ENCODE measurements around the gene PMAIP1. TPM values are rescaled to one million over a fixed set of nuclear protein-coding genes. Genes with fewer than 3 reads are reported as not detected.

PMAIP1 gene
- 10.2 and 10.3 TPM in 2 replicates for polyA plus RNA-seq (2013)

DNA sequence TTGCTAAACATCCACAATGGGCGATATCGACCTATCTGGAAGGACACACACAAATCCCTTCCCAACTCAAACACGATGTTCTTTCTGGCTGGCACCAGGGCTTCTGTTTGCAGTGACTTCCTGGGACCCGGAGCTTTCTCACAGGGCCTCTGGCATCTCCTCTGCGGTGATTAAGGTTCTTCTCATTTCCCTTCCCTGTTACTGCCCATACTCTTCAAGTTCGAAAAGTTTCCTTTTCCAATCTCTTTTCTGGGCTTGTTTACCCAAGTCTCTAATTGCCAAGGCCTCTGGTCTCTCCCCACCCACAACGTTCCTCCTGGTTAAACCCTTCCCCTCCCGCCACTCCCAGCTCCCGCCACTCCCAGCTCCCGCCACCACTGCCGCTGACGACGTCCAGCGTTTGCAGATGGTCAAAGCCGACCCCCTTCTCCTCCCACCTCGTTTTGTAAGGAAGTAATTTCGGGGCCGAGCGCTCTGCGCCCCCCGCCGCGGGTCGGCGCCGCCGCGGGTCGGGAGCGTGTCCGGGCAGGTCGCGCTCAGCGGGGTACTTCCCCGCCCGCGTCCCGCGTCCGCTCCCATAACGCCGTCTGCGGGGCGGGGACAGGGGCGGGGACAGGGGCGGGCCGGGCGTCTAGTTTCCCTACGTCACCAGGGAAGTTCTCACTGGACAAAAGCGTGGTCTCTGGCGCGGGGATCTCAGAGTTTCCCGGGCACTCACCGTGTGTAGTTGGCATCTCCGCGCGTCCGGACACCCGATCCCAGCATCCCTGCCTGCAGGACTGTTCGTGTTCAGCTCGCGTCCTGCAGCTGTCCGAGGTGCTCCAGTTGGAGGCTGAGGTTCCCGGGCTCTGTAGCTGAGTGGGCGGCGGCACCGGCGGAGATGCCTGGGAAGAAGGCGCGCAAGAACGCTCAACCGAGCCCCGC, at the start of gene PMAIP1:
Gene PMAIP1, plus strand, starts transcription at position 699 of the 924 bp plus-strand sequence. Its CDS starts 182 bp downstream, at position 881.
- Histone ChIP-seq H4K12ac (ENCODE audit: low read depth, low read length) (peak within 1 kb of the TSS; percentile 64), H3K79me2 (ENCODE audit: control insufficient read depth, insufficient read depth, low read length, poor library complexity) (no peaks in the 10 kb centered on the region), H3K14ac (ENCODE audit: low read length) (peak within 1 kb of the TSS; percentile 78), H3K9me3 (ENCODE audit: insufficient read depth, low read depth, low read length) (no peaks in the 10 kb centered on the region), H2AK5ac (ENCODE audit: low read length) (no peak within 1 kb of the TSS), H3K36me3 (ENCODE audit: control insufficient read depth in 1 of 2, insufficient read depth in 2 of 2, low read length in 2 of 2) (no peaks in the 10 kb centered on the region), H3K4me2 (ENCODE audit: low read length) (peak within 1 kb of the TSS; percentile 88), H2BK120ac (ENCODE audit: insufficient read depth, low read length, poor library complexity) (peak within 1 kb of the TSS; percentile 61), H4K8ac (ENCODE audit: low read depth, low read length) (peak within 1 kb of the TSS; percentile 78), H3K9ac (ENCODE audit: low read length) (peak within 1 kb of the TSS; percentile 54), H2BK12ac (ENCODE audit: low read length) (peak within 1 kb of the TSS; percentile 76), H3K23ac (ENCODE audit: low read length) (no peak within 1 kb of the TSS), H3K4me3 (ENCODE audit: low read depth, low read length) (peak within 1 kb of the TSS; percentile 81), H3K18ac (ENCODE audit: low read length) (no peak within 1 kb of the TSS), H3K4ac (ENCODE audit: low read depth, low read length) (peak within 1 kb of the TSS; percentile 54), H2AFZ (ENCODE audit: insufficient read depth, low read length, poor library complexity) (peak within 1 kb of the TSS; percentile 53), H2BK5ac (ENCODE audit: low read depth, low read length, poor library complexity) (peak within 1 kb of the TSS; percentile 39), H3K27me3 (ENCODE audit: insufficient read depth, low read length) (peaks cover 3% of the 10 kb centered on the region), H3K79me1 (ENCODE audit: low read length) (peaks cover 5% of the 10 kb centered on the region), H3K27ac (ENCODE audit: low read depth, low read length) (peak within 1 kb of the TSS; percentile 60), H4K91ac (ENCODE audit: low read depth, low read length) (peak within 1 kb of the TSS; percentile 86), H3K4me1 (ENCODE audit: control insufficient read depth in 1 of 2, insufficient read depth in 2 of 2, low read length in 2 of 2) (peaks cover 5 to 8% of the 10 kb centered on the region in 2 experiments)
- DNase-seq, result peak; percentile 80 to 87
- WGBS (ENCODE audit: extremely low coverage, insufficient coverage, insufficient read length), result no CpG with 5 or more reads among the region's 73 CpGs

DNA sequence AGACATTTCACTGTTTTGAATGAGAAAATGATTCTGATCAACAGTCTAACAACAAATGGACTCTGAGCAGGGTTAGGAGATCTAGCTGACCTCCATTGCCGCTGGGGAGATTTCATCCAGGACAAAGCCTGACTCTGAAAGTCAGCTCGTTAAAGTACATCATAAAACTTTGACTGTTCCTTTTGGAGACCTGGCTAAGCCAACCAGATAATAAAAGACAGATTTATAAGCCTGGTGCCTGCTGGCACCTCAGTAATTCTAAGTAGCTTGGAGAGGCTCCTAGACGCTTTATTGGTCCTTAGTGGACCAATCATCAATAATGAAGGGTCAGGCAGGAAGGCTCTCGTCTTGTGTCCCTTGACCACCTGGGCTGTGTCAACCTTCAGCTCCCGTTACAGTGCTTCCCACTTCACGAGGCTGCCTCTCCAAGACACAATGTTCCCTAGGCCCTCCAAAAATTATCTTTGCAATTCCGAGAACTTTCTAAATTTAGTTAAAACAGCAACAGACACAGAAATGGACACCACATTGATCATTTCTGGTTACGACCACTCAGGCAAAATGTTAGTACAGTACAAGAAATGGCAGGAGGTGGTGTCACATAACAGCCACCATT, 47.9 kb upstream of the PMAIP1 start:
- WGBS (ENCODE audit: extremely low coverage, insufficient coverage, insufficient read length), result no CpG with 5 or more reads among the region's 8 CpGs
- no peak overlapping the region for H2BK5ac ChIP-seq (ENCODE audit: low read depth, low read length, poor library complexity)

DNA sequence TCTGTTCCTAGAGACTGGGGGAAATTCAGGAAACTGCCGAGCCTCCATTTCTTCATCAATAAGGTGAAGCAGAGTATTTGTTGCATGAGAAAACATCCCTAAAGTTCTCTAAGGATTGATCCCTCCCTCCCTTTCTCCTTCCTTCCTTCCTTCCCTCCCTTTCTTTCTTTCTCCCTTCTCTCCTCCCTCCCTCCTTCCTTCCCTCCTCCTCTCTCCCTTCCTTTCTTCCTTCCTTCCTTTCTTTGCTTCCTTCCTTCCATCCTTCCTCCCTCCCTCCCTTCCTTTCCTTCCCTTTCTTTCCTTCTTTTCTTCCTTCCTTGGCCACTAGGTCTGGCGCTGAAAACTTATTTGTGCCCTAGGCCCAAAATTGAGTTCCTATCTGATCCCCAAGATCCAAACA, 47.2 kb upstream of the PMAIP1 start:
- peaks cover 3% of the 10 kb centered on the region in 2 experiments for H3K4me1 ChIP-seq (ENCODE audit: control insufficient read depth in 1 of 2, insufficient read depth in 2 of 2, low read length in 2 of 2)
- no peak overlapping the region for H4K8ac ChIP-seq (ENCODE audit: low read depth, low read length)
- no peak overlapping the region for H3K4me3 ChIP-seq (ENCODE audit: low read depth, low read length)
- H2AK5ac ChIP-seq (ENCODE audit: low read length), result no peak overlapping the region
- no peak overlapping the region for H2AFZ ChIP-seq (ENCODE audit: insufficient read depth, low read length, poor library complexity)
- no CpG with 5 or more reads among the region's 2 CpGs for WGBS (ENCODE audit: extremely low coverage, insufficient coverage, insufficient read length)
- H3K18ac ChIP-seq (ENCODE audit: low read length), result no peak overlapping the region
- H4K91ac ChIP-seq (ENCODE audit: low read depth, low read length), result no peak overlapping the region
- H3K9ac ChIP-seq (ENCODE audit: low read length), result no peak overlapping the region
- H3K36me3 ChIP-seq (ENCODE audit: control insufficient read depth in 1 of 2, insufficient read depth in 2 of 2, low read length in 2 of 2), result no peaks in the 10 kb centered on the region
- H3K27me3 ChIP-seq (ENCODE audit: insufficient read depth, low read length), result no peaks in the 10 kb centered on the region
- H3K14ac ChIP-seq (ENCODE audit: low read length), result no peak overlapping the region
- H3K79me2 ChIP-seq (ENCODE audit: control insufficient read depth, insufficient read depth, low read length, poor library complexity), result no peaks in the 10 kb centered on the region
- no peak overlapping the region for H3K4ac ChIP-seq (ENCODE audit: low read depth, low read length)
- H3K9me3 ChIP-seq (ENCODE audit: insufficient read depth, low read depth, low read length), result no peaks in the 10 kb centered on the region
- no peak overlapping the region for H2BK12ac ChIP-seq (ENCODE audit: low read length)
- no peak overlapping the region for H3K27ac ChIP-seq (ENCODE audit: low read depth, low read length)
- no peak overlapping the region for H3K4me2 ChIP-seq (ENCODE audit: low read length)
- no peak overlapping the region for H3K23ac ChIP-seq (ENCODE audit: low read length)
- no peak for DNase-seq
- no peak overlapping the region for H2BK5ac ChIP-seq (ENCODE audit: low read depth, low read length, poor library complexity)
- H2BK120ac ChIP-seq (ENCODE audit: insufficient read depth, low read length, poor library complexity), result no peak overlapping the region
- no peak overlapping the region for H4K12ac ChIP-seq (ENCODE audit: low read depth, low read length)
- peaks cover 4% of the 10 kb centered on the region for H3K79me1 ChIP-seq (ENCODE audit: low read length)

More for the DNA sequence above, 47.9 kb upstream of the PMAIP1 start:
- Histone ChIP-seq H3K9ac (ENCODE audit: low read length) (no peak overlapping the region), H4K12ac (ENCODE audit: low read depth, low read length) (no peak overlapping the region), H3K9me3 (ENCODE audit: insufficient read depth, low read depth, low read length) (no peaks in the 10 kb centered on the region), H2AK5ac (ENCODE audit: low read length) (no peak overlapping the region), H3K27me3 (ENCODE audit: insufficient read depth, low read length) (no peaks in the 10 kb centered on the region), H3K18ac (ENCODE audit: low read length) (no peak overlapping the region), H2AFZ (ENCODE audit: insufficient read depth, low read length, poor library complexity) (no peak overlapping the region), H3K4ac (ENCODE audit: low read depth, low read length) (no peak overlapping the region), H3K79me2 (ENCODE audit: control insufficient read depth, insufficient read depth, low read length, poor library complexity) (no peaks in the 10 kb centered on the region), H3K4me3 (ENCODE audit: low read depth, low read length) (no peak overlapping the region), H4K8ac (ENCODE audit: low read depth, low read length) (no peak overlapping the region), H3K27ac (ENCODE audit: low read depth, low read length) (no peak overlapping the region), H2BK12ac (ENCODE audit: low read length) (no peak overlapping the region), H4K91ac (ENCODE audit: low read depth, low read length) (no peak overlapping the region), H3K23ac (ENCODE audit: low read length) (no peak overlapping the region), H3K36me3 (ENCODE audit: control insufficient read depth in 1 of 2, insufficient read depth in 2 of 2, low read length in 2 of 2) (no peaks in the 10 kb centered on the region), H3K79me1 (ENCODE audit: low read length) (peaks cover 4% of the 10 kb centered on the region), H3K4me1 (ENCODE audit: control insufficient read depth in 1 of 2, insufficient read depth in 2 of 2, low read length in 2 of 2) (peaks cover 3 to 5% of the 10 kb centered on the region in 2 experiments), H3K4me2 (ENCODE audit: low read length) (no peak overlapping the region), H3K14ac (ENCODE audit: low read length) (no peak overlapping the region), H2BK120ac (ENCODE audit: insufficient read depth, low read length, poor library complexity) (no peak overlapping the region)
- no peak for DNase-seq

DNA sequence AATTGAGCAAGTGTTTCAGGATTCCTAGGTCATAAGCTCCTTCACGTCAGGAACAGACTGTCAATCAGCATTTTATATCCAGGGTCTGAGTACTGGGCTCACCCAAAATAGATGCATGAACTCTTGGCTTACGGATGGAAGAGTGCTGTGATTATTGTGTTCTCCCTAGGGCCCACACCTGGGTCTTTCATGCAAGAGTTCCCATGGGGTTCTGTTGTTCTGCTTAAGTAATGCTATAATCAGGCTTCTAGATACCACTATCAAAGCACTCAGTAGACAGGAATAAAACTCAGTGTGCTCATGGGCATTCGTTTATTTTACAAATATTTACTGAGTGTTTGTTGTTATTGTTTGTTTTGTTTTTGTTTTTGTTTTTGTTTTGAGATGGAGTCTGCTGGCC, 46.4 kb upstream of the PMAIP1 start:
- Histone ChIP-seq H3K36me3 (ENCODE audit: control insufficient read depth in 1 of 2, insufficient read depth in 2 of 2, low read length in 2 of 2) (no peaks in the 10 kb centered on the region), H3K79me1 (ENCODE audit: low read length) (no peaks in the 10 kb centered on the region), H2BK12ac (ENCODE audit: low read length) (no peak overlapping the region), H3K27ac (ENCODE audit: low read depth, low read length) (no peak overlapping the region), H3K23ac (ENCODE audit: low read length) (no peak overlapping the region), H3K79me2 (ENCODE audit: control insufficient read depth, insufficient read depth, low read length, poor library complexity) (no peaks in the 10 kb centered on the region), H3K14ac (ENCODE audit: low read length) (no peak overlapping the region), H2AK5ac (ENCODE audit: low read length) (no peak overlapping the region), H3K9ac (ENCODE audit: low read length) (no peak overlapping the region), H3K18ac (ENCODE audit: low read length) (no peak overlapping the region), H3K27me3 (ENCODE audit: insufficient read depth, low read length) (no peaks in the 10 kb centered on the region), H3K4me3 (ENCODE audit: low read depth, low read length) (no peak overlapping the region), H4K12ac (ENCODE audit: low read depth, low read length) (no peak overlapping the region), H3K4me2 (ENCODE audit: low read length) (no peak overlapping the region), H4K8ac (ENCODE audit: low read depth, low read length) (no peak overlapping the region), H2BK120ac (ENCODE audit: insufficient read depth, low read length, poor library complexity) (no peak overlapping the region), H3K4me1 (ENCODE audit: control insufficient read depth in 1 of 2, insufficient read depth in 2 of 2, low read length in 2 of 2) (no peaks in the 10 kb centered on the region), H3K4ac (ENCODE audit: low read depth, low read length) (no peak overlapping the region), H3K9me3 (ENCODE audit: insufficient read depth, low read depth, low read length) (no peaks in the 10 kb centered on the region), H2BK5ac (ENCODE audit: low read depth, low read length, poor library complexity) (no peak overlapping the region), H2AFZ (ENCODE audit: insufficient read depth, low read length, poor library complexity) (no peak overlapping the region), H4K91ac (ENCODE audit: low read depth, low read length) (no peak overlapping the region)
- no CpG with 5 or more reads among the region's 3 CpGs for WGBS (ENCODE audit: extremely low coverage, insufficient coverage, insufficient read length)
- DNase-seq, result no peak
